ENCODE measurements around the gene CFAP46. TPM values are rescaled to one million over a fixed set of nuclear protein-coding genes. Genes with fewer than 3 reads are reported as not detected.

CFAP46 gene
- total RNA-seq, 1 donor from 2014 or later: 15.4 TPM

DNA sequence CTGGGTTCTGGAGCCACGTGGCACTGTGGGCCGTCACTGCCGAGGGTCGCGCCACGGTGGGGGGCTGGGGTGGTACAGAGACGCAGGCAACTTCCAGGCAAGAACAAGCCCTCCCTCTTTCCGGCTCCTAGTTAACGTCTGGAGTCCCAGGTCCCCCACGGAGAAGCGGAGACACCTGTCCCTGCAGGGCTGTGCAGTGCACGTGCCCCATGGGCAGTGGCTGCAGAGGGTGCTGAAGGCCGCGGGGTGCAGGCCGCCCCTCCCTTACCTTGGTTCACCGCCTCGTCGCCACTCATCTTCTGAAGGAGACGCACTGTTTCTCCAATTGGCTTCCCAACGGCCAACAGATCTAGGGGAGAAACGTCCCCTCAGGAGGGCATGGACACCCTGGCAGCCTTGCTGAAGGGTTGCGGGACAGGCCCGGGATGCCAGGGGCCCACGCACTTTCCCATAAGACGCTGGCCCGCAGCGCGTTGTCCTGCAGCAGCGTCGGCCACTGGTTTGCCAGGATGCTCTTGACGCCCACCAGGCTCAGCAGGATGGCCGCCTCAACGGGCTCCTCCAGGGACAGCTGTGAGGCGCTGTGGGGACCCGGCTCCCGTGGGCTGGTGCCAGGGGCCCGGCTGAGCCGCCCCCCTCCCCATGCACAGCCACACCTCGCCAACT lies 132.1 kb downstream of the CFAP46 start:
- no peak overlapping the region for H3K27ac Mint-ChIP-seq
- H3K36me3 Mint-ChIP-seq (ENCODE audit: insufficient read depth): no peaks in the 10 kb centered on the region
- TF ChIP-seq, protein P1, sequence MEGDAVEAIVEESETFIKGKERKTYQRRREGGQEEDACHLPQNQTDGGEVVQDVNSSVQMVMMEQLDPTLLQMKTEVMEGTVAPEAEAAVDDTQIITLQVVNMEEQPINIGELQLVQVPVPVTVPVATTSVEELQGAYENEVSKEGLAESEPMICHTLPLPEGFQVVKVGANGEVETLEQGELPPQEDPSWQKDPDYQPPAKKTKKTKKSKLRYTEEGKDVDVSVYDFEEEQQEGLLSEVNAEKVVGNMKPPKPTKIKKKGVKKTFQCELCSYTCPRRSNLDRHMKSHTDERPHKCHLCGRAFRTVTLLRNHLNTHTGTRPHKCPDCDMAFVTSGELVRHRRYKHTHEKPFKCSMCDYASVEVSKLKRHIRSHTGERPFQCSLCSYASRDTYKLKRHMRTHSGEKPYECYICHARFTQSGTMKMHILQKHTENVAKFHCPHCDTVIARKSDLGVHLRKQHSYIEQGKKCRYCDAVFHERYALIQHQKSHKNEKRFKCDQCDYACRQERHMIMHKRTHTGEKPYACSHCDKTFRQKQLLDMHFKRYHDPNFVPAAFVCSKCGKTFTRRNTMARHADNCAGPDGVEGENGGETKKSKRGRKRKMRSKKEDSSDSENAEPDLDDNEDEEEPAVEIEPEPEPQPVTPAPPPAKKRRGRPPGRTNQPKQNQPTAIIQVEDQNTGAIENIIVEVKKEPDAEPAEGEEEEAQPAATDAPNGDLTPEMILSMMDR (IDR thresholded peaks at IDR 0.05; ENCODE audit: unreplicated experiment): no peak
- H3K9me3 Mint-ChIP-seq (ENCODE audit: low read depth): no peaks in the 10 kb centered on the region
- no peak overlapping the region for H3K4me3 Mint-ChIP-seq (ENCODE audit: low read depth)
- H3K4me1 Mint-ChIP-seq (ENCODE audit: low read depth): no peaks in the 10 kb centered on the region
- H3K27me3 Mint-ChIP-seq: peaks cover 8% of the 10 kb centered on the region
- DNase-seq (ENCODE audit: low spot score, unreplicated experiment): no peak

DNA sequence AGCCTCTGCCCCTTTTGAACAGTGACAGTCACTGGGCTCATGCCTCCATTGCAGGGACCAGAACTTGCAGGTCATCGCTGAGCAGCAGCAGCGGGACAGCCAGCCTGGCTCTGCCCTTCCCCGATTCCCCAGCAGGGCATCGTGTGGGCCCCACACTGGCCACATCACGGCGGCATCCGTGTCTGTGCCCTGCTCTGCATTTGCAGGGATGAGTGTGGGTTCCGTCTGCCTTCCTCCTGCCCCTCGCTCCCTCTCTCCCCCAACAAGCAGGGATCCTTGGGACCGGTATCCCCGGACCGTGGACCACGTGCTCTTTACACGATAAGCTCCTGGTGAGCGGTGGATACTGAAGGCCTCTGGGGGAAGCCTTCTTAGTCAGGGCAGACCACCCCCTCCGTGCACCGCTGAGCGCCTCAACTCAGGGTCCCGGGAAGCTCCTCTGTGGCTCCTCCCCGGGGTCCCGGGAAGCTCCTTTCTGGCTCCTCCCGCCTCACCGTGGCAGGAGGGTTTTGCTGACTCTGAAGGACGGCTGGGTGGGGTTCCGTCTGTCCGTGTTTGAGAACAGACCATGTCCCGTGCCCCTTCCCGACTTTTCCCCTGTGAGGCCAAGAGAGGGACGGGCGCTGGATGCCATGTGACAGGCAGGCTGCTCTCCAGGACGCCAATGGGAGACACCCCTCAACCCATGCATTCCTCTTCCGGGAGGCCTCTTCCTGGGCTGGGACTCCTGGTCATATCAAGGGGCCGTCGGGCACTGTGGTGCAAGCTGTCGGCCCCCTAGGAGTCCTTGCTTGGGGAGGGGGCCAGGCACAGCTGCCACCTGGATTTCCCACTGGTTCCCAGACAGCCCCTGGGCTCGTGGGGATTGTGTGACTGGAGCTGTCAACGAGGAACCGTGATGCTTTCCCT lies 132.9 kb downstream of the CFAP46 start:
- no peak overlapping the region for H3K27ac Mint-ChIP-seq

DNA sequence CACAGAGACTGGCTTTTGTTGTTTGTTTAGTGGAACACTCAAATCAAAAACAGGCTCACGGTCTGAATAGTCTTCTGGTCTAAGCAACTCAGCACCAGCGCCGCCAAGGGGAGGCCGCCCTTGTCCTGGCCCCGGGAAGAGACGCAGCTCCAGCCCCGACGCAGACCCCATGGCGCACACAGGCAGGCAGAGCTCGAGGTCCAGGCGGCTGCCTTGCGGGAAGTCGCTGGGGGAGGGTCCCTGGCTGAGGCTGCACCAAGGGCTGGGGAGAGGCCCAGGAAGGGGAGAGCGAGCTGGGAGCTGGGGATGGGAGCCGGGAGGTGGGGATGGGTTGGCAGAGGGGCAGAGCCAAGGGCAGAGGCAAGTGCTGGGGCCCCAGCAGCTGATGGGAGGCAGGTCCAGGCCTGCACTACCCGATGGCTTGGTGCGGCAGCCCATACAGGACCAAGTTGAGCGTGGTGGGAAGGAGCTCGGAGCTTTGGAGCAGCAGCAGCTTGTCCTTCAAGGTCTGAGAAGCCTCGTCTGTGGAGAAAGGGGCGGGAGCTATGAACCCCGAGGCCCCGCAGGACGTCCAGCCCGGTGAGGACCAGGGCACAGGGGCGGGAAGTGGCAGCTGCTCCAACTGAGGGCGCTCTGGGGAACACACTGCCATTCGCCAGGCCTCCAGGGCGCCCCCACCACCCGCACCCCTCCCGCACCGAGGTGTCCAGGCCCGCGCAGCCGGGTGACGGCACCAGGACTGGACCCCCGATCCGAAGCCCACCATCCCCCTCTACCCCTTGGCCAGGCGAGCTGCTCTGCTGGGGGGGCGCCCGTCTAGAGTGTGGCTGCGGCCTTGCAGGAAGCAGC lies 133.8 kb downstream of the CFAP46 start:
- peaks cover 1% of the 10 kb centered on the region for H3K4me1 Mint-ChIP-seq (ENCODE audit: low read depth)
- no peaks in the 10 kb centered on the region for H3K36me3 Mint-ChIP-seq (ENCODE audit: insufficient read depth)
- H3K27me3 Mint-ChIP-seq: peaks cover 6% of the 10 kb centered on the region
- TF ChIP-seq, protein P1 (IDR thresholded peaks at IDR 0.05; ENCODE audit: unreplicated experiment): no peak
- DNase-seq (ENCODE audit: low spot score, unreplicated experiment): no peak
- no peaks in the 10 kb centered on the region for H3K9me3 Mint-ChIP-seq (ENCODE audit: low read depth)
- H3K4me3 Mint-ChIP-seq (ENCODE audit: low read depth): no peak overlapping the region
- H3K27ac Mint-ChIP-seq: no peak overlapping the region

More for the DNA sequence above, 132.9 kb downstream of the CFAP46 start:
- Mint-ChIP-seq H3K4me3 (ENCODE audit: low read depth) (no peak overlapping the region), H3K4me1 (ENCODE audit: low read depth) (no peaks in the 10 kb centered on the region), H3K36me3 (ENCODE audit: insufficient read depth) (no peaks in the 10 kb centered on the region), H3K9me3 (ENCODE audit: low read depth) (no peaks in the 10 kb centered on the region), H3K27me3 (peaks cover 6% of the 10 kb centered on the region)
- DNase-seq (ENCODE audit: low spot score, unreplicated experiment): no peak
- TF ChIP-seq, protein P1 (IDR thresholded peaks at IDR 0.05; ENCODE audit: unreplicated experiment): no peak

DNA sequence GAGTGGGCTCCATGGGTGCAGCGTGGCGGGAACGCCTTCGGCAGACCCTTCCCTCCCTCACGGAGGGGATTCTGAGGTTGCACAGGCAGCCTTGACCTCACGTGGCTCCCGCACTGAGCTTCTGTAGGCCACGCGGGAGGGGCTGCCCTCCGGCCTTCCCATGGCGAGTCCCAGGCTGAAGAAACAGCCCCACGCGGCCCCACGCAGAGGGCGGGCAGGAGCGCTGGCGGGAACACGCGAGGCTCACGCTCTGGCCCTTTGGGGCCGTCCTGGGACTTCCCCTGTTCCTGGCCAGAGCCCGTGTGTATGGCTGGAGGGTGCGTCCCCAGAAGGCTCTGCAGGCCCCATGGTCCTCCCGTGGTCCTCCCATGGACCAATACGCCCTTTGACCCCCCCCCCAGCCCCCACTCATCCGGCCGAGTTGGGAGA lies 134.7 kb downstream of the CFAP46 start:
- H3K4me3 Mint-ChIP-seq (ENCODE audit: low read depth): no peak overlapping the region
- H3K9me3 Mint-ChIP-seq (ENCODE audit: low read depth): no peaks in the 10 kb centered on the region
- H3K27ac Mint-ChIP-seq: no peak overlapping the region
- TF ChIP-seq, protein P1 (IDR thresholded peaks at IDR 0.05; ENCODE audit: unreplicated experiment): no peak
- no peaks in the 10 kb centered on the region for H3K36me3 Mint-ChIP-seq (ENCODE audit: insufficient read depth)
- peaks cover 1% of the 10 kb centered on the region for H3K4me1 Mint-ChIP-seq (ENCODE audit: low read depth)
- DNase-seq (ENCODE audit: low spot score, unreplicated experiment): no peak
- peaks cover 6% of the 10 kb centered on the region for H3K27me3 Mint-ChIP-seq

DNA sequence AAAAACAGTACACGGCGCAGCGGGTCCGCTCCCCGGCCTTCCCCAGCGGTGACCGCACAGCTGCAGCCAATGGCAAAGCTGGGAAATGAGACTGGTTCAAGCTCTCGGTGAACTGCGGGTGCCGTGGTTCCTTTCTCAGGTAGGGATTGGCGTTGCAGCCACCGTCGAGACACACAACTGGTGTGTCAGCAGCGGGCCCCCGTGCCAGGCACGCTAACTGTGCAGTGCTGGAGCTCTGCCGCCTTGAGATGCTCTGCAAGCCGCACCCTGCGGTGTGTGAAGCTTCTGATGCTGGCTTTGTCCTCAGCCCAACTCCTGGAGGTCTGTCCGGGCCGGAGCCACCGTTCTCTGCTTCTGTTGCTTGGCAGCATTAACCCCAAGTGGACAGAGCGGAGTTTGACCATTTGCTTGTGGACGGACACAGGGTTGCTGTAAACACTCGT lies 135.8 kb downstream of the CFAP46 start:
- no peak overlapping the region for H3K27ac Mint-ChIP-seq
- H3K27me3 Mint-ChIP-seq: peaks cover 6% of the 10 kb centered on the region
- TF ChIP-seq, protein P1 (IDR thresholded peaks at IDR 0.05; ENCODE audit: unreplicated experiment): no peak
- no peak for DNase-seq (ENCODE audit: low spot score, unreplicated experiment)
- no peak overlapping the region for H3K4me3 Mint-ChIP-seq (ENCODE audit: low read depth)
- H3K4me1 Mint-ChIP-seq (ENCODE audit: low read depth): peaks cover 1% of the 10 kb centered on the region
- no peaks in the 10 kb centered on the region for H3K36me3 Mint-ChIP-seq (ENCODE audit: insufficient read depth)
- no peaks in the 10 kb centered on the region for H3K9me3 Mint-ChIP-seq (ENCODE audit: low read depth)
